Measurements from ENCODE around the gene ZFY.
"Not testable (repeated sequence)": the region's sequence is repeated elsewhere in the genome, so short reads cannot be mapped to it uniquely, and the experiment has no call there.

DNA sequence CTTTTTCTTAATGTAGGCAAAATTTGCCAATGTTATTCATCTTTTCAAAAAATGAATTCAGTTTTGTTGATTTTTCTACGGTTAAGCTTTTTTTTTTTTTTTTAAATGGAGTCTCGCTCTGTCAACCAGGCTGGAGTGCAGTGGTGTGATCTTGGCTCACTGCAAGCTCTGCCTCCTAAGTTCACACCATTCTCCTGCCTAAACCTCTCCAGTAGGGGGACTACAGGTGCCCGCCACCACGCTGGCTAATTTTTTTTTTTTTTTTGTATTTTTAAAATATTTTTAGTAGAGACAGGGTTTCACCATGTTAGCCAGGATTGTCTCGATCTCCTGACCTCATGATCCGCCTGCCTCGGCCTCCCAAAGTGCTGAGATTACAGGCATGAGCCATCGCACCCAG, 52.0 kb downstream of the ZFY start:
- TF ChIP-seq, protein P1, sequence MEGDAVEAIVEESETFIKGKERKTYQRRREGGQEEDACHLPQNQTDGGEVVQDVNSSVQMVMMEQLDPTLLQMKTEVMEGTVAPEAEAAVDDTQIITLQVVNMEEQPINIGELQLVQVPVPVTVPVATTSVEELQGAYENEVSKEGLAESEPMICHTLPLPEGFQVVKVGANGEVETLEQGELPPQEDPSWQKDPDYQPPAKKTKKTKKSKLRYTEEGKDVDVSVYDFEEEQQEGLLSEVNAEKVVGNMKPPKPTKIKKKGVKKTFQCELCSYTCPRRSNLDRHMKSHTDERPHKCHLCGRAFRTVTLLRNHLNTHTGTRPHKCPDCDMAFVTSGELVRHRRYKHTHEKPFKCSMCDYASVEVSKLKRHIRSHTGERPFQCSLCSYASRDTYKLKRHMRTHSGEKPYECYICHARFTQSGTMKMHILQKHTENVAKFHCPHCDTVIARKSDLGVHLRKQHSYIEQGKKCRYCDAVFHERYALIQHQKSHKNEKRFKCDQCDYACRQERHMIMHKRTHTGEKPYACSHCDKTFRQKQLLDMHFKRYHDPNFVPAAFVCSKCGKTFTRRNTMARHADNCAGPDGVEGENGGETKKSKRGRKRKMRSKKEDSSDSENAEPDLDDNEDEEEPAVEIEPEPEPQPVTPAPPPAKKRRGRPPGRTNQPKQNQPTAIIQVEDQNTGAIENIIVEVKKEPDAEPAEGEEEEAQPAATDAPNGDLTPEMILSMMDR (IDR thresholded peaks at IDR 0.05; ENCODE audit: borderline replicate concordance, extremely low read depth, low read length, poor library complexity, severe bottlenecking): not testable (repeated sequence)
- TF ChIP-seq EZH2 (IDR thresholded peaks at IDR 0.05; ENCODE audit: borderline replicate concordance, low read depth, low read length, severe bottlenecking): not testable (repeated sequence)

Data from DND-41 (cell line).